Measurements from ENCODE around the gene INAFM1. TPM values are rescaled to one million over a fixed set of nuclear protein-coding genes. Genes with fewer than 3 reads are reported as not detected.

The INAFM1 gene
- total RNA-seq, 1 donor from 2014 or later = 1.2 TPM

- no peak for DNase-seq (ENCODE audit: low spot score)
Measured at GRCh38 chr19:47309608-47310007, 34.9 kb downstream of the INAFM1 start, which contains the start of gene C5AR1. Gene C5AR1 (plus strand): TSS chr19:47309861. CDS start chr19:47309896, 35 bp downstream.

- DNase-seq (ENCODE audit: low spot score) = no peak
Measured at GRCh38 chr19:47310323-47310722, 35.6 kb downstream of the INAFM1 start.

GRCh38 chr19:47310819-47311218 is 36.1 kb downstream of the INAFM1 start:
- peak; percentile 30 for DNase-seq (ENCODE audit: low spot score)

GRCh38 chr19:47312366-47313006 is 37.8 kb downstream of the INAFM1 start:
- DNase-seq (ENCODE audit: low spot score) = no peak

- no peak for DNase-seq (ENCODE audit: low spot score)
Measured at GRCh38 chr19:47313754-47314295, 39.1 kb downstream of the INAFM1 start.

- DNase-seq (ENCODE audit: low spot score) = peak; percentile 68
Measured at GRCh38 chr19:47315125-47315821, 40.6 kb downstream of the INAFM1 start.

GRCh38 chr19:47316513-47316912 is 41.8 kb downstream of the INAFM1 start:
- DNase-seq (ENCODE audit: low spot score) = no peak

- DNase-seq (ENCODE audit: low spot score) = no peak
Measured at GRCh38 chr19:47319923-47320871, 45.5 kb downstream of the INAFM1 start.

GRCh38 chr19:47321630-47322029 is 46.9 kb downstream of the INAFM1 start:
- DNase-seq (ENCODE audit: low spot score) = no peak

- no peak for DNase-seq (ENCODE audit: low spot score)
Measured at GRCh38 chr19:47322058-47322457, 47.4 kb downstream of the INAFM1 start.

- no peak for DNase-seq (ENCODE audit: low spot score)
Measured at GRCh38 chr19:47323409-47323808, 48.7 kb downstream of the INAFM1 start.

GRCh38 chr19:47323872-47324271 is 49.2 kb downstream of the INAFM1 start:
- DNase-seq (ENCODE audit: low spot score) = no peak

- DNase-seq (ENCODE audit: low spot score) = peak; percentile 46
Measured at GRCh38 chr19:47324502-47324901, 49.8 kb downstream of the INAFM1 start.

Other genes with a start within 250 kb of the INAFM1 start
- gene TMEM160, start 226.3 kb upstream of the INAFM1 start, total RNA-seq (ENCODE audit: insufficient read depth, low replicate concordance) = 5.3 TPM
- gene ZC3H4, start 161.1 kb upstream of the INAFM1 start, total RNA-seq (ENCODE audit: insufficient read depth, low replicate concordance) = 9.4 TPM
- gene SAE1, start 144.1 kb upstream of the INAFM1 start, total RNA-seq (ENCODE audit: insufficient read depth, low replicate concordance) = 52.5 TPM
- 1.2 TPM for gene BBC3, start 43.7 kb upstream of the INAFM1 start, total RNA-seq (ENCODE audit: insufficient read depth, low replicate concordance)
- 4.6 TPM for gene CCDC9, start 18.4 kb upstream of the INAFM1 start, total RNA-seq (ENCODE audit: insufficient read depth, low replicate concordance)
- gene C5AR1, start 35.0 kb downstream of the INAFM1 start, total RNA-seq (ENCODE audit: insufficient read depth, low replicate concordance) = 2.6 TPM
- 5.5 TPM for gene C5AR2, start 57.3 kb downstream of the INAFM1 start, total RNA-seq (ENCODE audit: insufficient read depth, low replicate concordance)
- 10.1 TPM for gene DHX34, start 74.4 kb downstream of the INAFM1 start, total RNA-seq (ENCODE audit: insufficient read depth, low replicate concordance)
- 91.2 TPM for gene MEIS3, start 144.6 kb downstream of the INAFM1 start, total RNA-seq (ENCODE audit: insufficient read depth, low replicate concordance)
- gene SLC8A2, start 197.0 kb downstream of the INAFM1 start, total RNA-seq (ENCODE audit: insufficient read depth, low replicate concordance) = 4.8 TPM
- gene KPTN, start 209.3 kb downstream of the INAFM1 start, total RNA-seq (ENCODE audit: insufficient read depth, low replicate concordance) = 4.1 TPM
- 22.4 TPM for gene NAPA, start 240.2 kb downstream of the INAFM1 start, total RNA-seq (ENCODE audit: insufficient read depth, low replicate concordance)